ENCODE measurements around the gene STYXL2.

The STYXL2 gene

GRCh38 chr1:167107456-167107855, 13.6 kb downstream of the STYXL2 start:
- DNase-seq (ENCODE audit: low read depth in 2 of 3, low spot score in 1 of 3) = no peak

- no peak for DNase-seq (ENCODE audit: low read depth in 2 of 3, low spot score in 1 of 3)
These were observed 15.2 kb downstream of the STYXL2 start for GRCh38 chr1:167109125-167109524.

- DNase-seq (ENCODE audit: low read depth in 2 of 3, low spot score in 1 of 3) = no peak
These were observed 16.7 kb downstream of the STYXL2 start for GRCh38 chr1:167110586-167110985.

GRCh38 chr1:167111868-167112709, 18.2 kb downstream of the STYXL2 start:
- DNase-seq (ENCODE audit: low read depth in 2 of 3, low spot score in 1 of 3) = no peak

- no peak for DNase-seq (ENCODE audit: low read depth in 2 of 3, low spot score in 1 of 3)
These were observed 20.9 kb downstream of the STYXL2 start for GRCh38 chr1:167114725-167115124.

- no peak for DNase-seq (ENCODE audit: low read depth in 2 of 3, low spot score in 1 of 3)
These were observed 21.8 kb downstream of the STYXL2 start for GRCh38 chr1:167115655-167116054.

GRCh38 chr1:167116174-167116573, 22.3 kb downstream of the STYXL2 start:
- no peak for DNase-seq (ENCODE audit: low read depth in 2 of 3, low spot score in 1 of 3)

GRCh38 chr1:167117225-167117624, 23.4 kb downstream of the STYXL2 start:
- no peak for DNase-seq (ENCODE audit: low read depth in 2 of 3, low spot score in 1 of 3)

- no peak for DNase-seq (ENCODE audit: low read depth in 2 of 3, low spot score in 1 of 3)
These were observed 24.3 kb downstream of the STYXL2 start for GRCh38 chr1:167118188-167118587.

- DNase-seq (ENCODE audit: low read depth in 2 of 3, low spot score in 1 of 3) = no peak
These were observed 25.8 kb downstream of the STYXL2 start for GRCh38 chr1:167119696-167120095.

GRCh38 chr1:167120899-167121298, 27.0 kb downstream of the STYXL2 start:
- no peak for DNase-seq (ENCODE audit: low read depth in 2 of 3, low spot score in 1 of 3)

GRCh38 chr1:167121375-167122120, 27.7 kb downstream of the STYXL2 start:
- peak in 1 of 3 donors; percentile 13 for DNase-seq (ENCODE audit: low read depth in 2 of 3, low spot score in 1 of 3)

GRCh38 chr1:167122121-167122480, 28.2 kb downstream of the STYXL2 start:
- DNase-seq (ENCODE audit: low read depth in 2 of 3, low spot score in 1 of 3) = no peak

GRCh38 chr1:167122568-167122967, 28.7 kb downstream of the STYXL2 start:
- DNase-seq (ENCODE audit: low read depth in 2 of 3, low spot score in 1 of 3) = no peak

- DNase-seq (ENCODE audit: low read depth in 2 of 3, low spot score in 1 of 3) = no peak
These were observed 32.4 kb downstream of the STYXL2 start for GRCh38 chr1:167126317-167126716.

- no peak for DNase-seq (ENCODE audit: low read depth in 2 of 3, low spot score in 1 of 3)
These were observed 32.9 kb downstream of the STYXL2 start for GRCh38 chr1:167126811-167127210.

GRCh38 chr1:167127236-167127635, 33.4 kb downstream of the STYXL2 start:
- DNase-seq (ENCODE audit: low read depth in 2 of 3, low spot score in 1 of 3) = no peak

GRCh38 chr1:167127661-167128060, 33.8 kb downstream of the STYXL2 start:
- no peak for DNase-seq (ENCODE audit: low read depth in 2 of 3, low spot score in 1 of 3)

GRCh38 chr1:167128261-167129227, 34.7 kb downstream of the STYXL2 start:
- no peak for DNase-seq (ENCODE audit: low read depth in 2 of 3, low spot score in 1 of 3)

GRCh38 chr1:167130829-167131510, 37.1 kb downstream of the STYXL2 start:
- no peak for DNase-seq (ENCODE audit: low read depth in 2 of 3, low spot score in 1 of 3)
